SK-N-SH (cell line): ENCODE data around the gene ENTPD1. TPM values are rescaled to one million over a fixed set of nuclear protein-coding genes. Genes with fewer than 3 reads are reported as not detected.

Experiments
- CTCF ChIA-PET: fragments of 300-600, 350-600 bp; formaldehyde crosslinking; extraction: SDS; loops from one replicate; lab custom pipeline; 2021; lab: Yijun Ruan, JAX
- POLR2A ChIA-PET: fragments of 350-600 bp; sonication (Branson Sonifier 250); formaldehyde crosslinking; extraction: SDS; loops from one replicate; lab custom pipeline; 2020; ENCODE audit warnings: antibody characterized with exemption, inconsistent platforms; lab: Yijun Ruan, JAX
- DNase-seq: peaks from one replicate; pipeline ENCODE4 v3.0.0; 2012
- H2AFZ ChIP-seq: fragments of 200-600 bp; sonication (generic); 2 replicates; pipeline ENCODE4 v1.8.1; 2016; ENCODE audit warnings: antibody characterized with exemption, mild to moderate bottlenecking, low read depth
- H3F3A ChIP-seq: fragments of 200-600 bp; sonication (generic); replicated peaks from 2 replicates; pipeline ENCODE3; 2016; ENCODE audit warnings: antibody characterized with exemption, mild to moderate bottlenecking; ENCODE audit not compliant: insufficient read depth
- H3K27ac ChIP-seq, 2 experiments: fragments of 200-500 bp in 1 of 2; fragments of 200-600 bp in 1 of 2; sonication (Bioruptor generic) in 1 of 2; sonication (generic), shearing (Covaris generic) in 1 of 2; 2 replicates each; pipeline versions ENCODE4 v1.5.1 to v1.6.1; 2014 to 2016; ENCODE audit warnings: low read depth in 2 of 2, inconsistent platforms in 1 of 2, low read length in 1 of 2, mild to moderate bottlenecking in 1 of 2, mixed read lengths in 1 of 2
- H3K27me3 ChIP-seq: fragments of 200-600 bp; sonication (generic), shearing (Covaris generic); 2 replicates; pipeline ENCODE4 v1.6.1; 2016; ENCODE audit warnings: mixed run types; ENCODE audit not compliant: insufficient read depth
- H3K36me3 ChIP-seq, 2 experiments: fragments of 200-500 bp in 1 of 2; fragments of 200-600 bp in 1 of 2; sonication (Bioruptor generic) in 1 of 2; sonication (generic) in 1 of 2; replicated peaks in 1 of 2; 2 replicates each; pipeline versions ENCODE3 to v1.5.1; 2014 to 2016; ENCODE audit warnings: low read length in 1 of 2, mild to moderate bottlenecking in 1 of 2; ENCODE audit not compliant: insufficient read depth in 2 of 2, control insufficient read depth in 1 of 2
- H3K4me1 ChIP-seq, 2 experiments: fragments of 200-500 bp in 1 of 2; fragments of 200-600 bp in 1 of 2; sonication (Bioruptor generic) in 1 of 2; sonication (generic), shearing (Covaris generic) in 1 of 2; 2 replicates each; pipeline versions ENCODE4 v1.5.1 to v1.6.1; 2014 to 2016; ENCODE audit warnings: low read depth in 1 of 2, low read length in 1 of 2, mixed run types in 1 of 2; ENCODE audit not compliant: insufficient read depth in 2 of 2, control insufficient read depth in 1 of 2
- H3K4me2 ChIP-seq: fragments of 200-600 bp; sonication (generic), shearing (Covaris generic); 2 replicates; pipeline ENCODE4 v1.6.1; 2017; ENCODE audit warnings: mixed run types
- H3K4me3 ChIP-seq, 2 experiments: fragments of 200-500 bp in 1 of 2; fragments of 200-600 bp in 1 of 2; sonication (Bioruptor generic) in 1 of 2; sonication (generic), shearing (Covaris generic) in 1 of 2; 2 replicates each; pipeline versions ENCODE4 v1.5.1 to v1.8.1; 2014 to 2016; ENCODE audit warnings: low read depth in 2 of 2, inconsistent platforms in 1 of 2, low read length in 1 of 2, mild to moderate bottlenecking in 1 of 2, mixed read lengths in 1 of 2, moderate library complexity in 1 of 2
- H3K79me2 ChIP-seq: fragments of 200-600 bp; sonication (generic); 2 replicates; pipeline ENCODE4 v1.8.1; 2017; ENCODE audit warnings: mild to moderate bottlenecking; ENCODE audit not compliant: insufficient read depth
- H3K9ac ChIP-seq: fragments of 200-600 bp; sonication (generic); 2 replicates; pipeline ENCODE4 v1.6.1; 2017; ENCODE audit warnings: mixed run types
- H3K9me2 ChIP-seq: fragments of 200-600 bp; sonication (generic); 2 replicates; pipeline ENCODE4 v1.6.1; 2017; ENCODE audit warnings: mixed run types
- H3K9me3 ChIP-seq: fragments of 200-600 bp; sonication (generic); 2 replicates; pipeline ENCODE4 v1.6.1; 2017; ENCODE audit warnings: mixed run types, mild to moderate bottlenecking, moderate library complexity
- H4K20me1 ChIP-seq: fragments of 200-600 bp; sonication (generic); 2 replicates; pipeline ENCODE4 v1.6.1; 2017; ENCODE audit warnings: mild to moderate bottlenecking, mixed run types; ENCODE audit not compliant: insufficient read depth
- CHD2 ChIP-seq: fragments of 150-350 bp; IDR thresholded peaks from 2 replicates; pipeline ENCODE4 v1.6.1; 2018; ENCODE audit warnings: low read length; ENCODE audit not compliant: partially characterized antibody
- CTCF ChIP-seq: fragments of 200-600 bp; sonication (generic); IDR thresholded peaks from 2 replicates; pipeline ENCODE4 v1.6.1; 2017; ENCODE audit warnings: antibody characterized with exemption, mild to moderate bottlenecking, moderate library complexity
- FOSL2 ChIP-seq: IDR thresholded peaks from 2 replicates; pipeline ENCODE4 v1.4.0; 2012; ENCODE audit warnings: low read depth, mild to moderate bottlenecking, moderate library complexity, borderline replicate concordance
- FOXJ3 ChIP-seq: sonication (generic); formaldehyde crosslinking; IDR thresholded peaks from 2 replicates; pipeline ENCODE4 v1.5.1; 2020; ENCODE audit warnings: mild to moderate bottlenecking, missing genetic modification reagents
- JUND ChIP-seq: IDR thresholded peaks from 2 replicates; pipeline ENCODE4 v1.4.0; 2012
- MXI1 ChIP-seq: IDR thresholded peaks from 2 replicates; pipeline ENCODE4 v1.6.1; 2012; ENCODE audit warnings: mild to moderate bottlenecking, low read depth, low read length, improper control_type of control experiment
- NFIC ChIP-seq: IDR thresholded peaks from 2 replicates; pipeline ENCODE4 v1.4.0; 2012; ENCODE audit warnings: borderline replicate concordance
- NRF1 ChIP-seq: IDR thresholded peaks from 2 replicates; pipeline ENCODE4 v1.6.1; 2012; ENCODE audit warnings: low read depth, mild to moderate bottlenecking, low read length
- PBX3 ChIP-seq: IDR thresholded peaks from 2 replicates; pipeline ENCODE4; 2012
- RAD21 ChIP-seq: IDR thresholded peaks from 2 replicates; pipeline ENCODE4 v1.6.1; 2012; ENCODE audit warnings: mild to moderate bottlenecking, low read length
- REST ChIP-seq: IDR thresholded peaks from 2 replicates; pipeline ENCODE4 v1.6.1; 2012; ENCODE audit warnings: mild to moderate bottlenecking, low read depth, low read length, moderate library complexity
- RFX5 ChIP-seq: IDR thresholded peaks from 2 replicates; pipeline ENCODE4 v1.6.1; 2012; ENCODE audit warnings: mild to moderate bottlenecking, improper control_type of control experiment, low read length
- WGBS: methylation state at CpG from one replicate; pipeline ENCODE4 v1.1.6; 2017; ENCODE audit warnings: low lambda C conversion rate; 5-methylcytosine and 5-hydroxymethylcytosine counted together
- polyA plus RNA-seq, 3 experiments: library from polyadenylated mRNA; depleted of rRNA; stranded (reverse); fragments of >200 nt; gene quantifications; 2 replicates each; pipeline ENCODE4 v1.2.3, GENCODE V29; 2012
- TF ChIP-seq, protein P1 (sequence below): fragments of 150-350 bp; IDR thresholded peaks from 2 replicates; pipeline ENCODE4 v1.6.1; 2017; ENCODE audit warnings: antibody characterized with exemption, low read length, low read depth, borderline replicate concordance
- TF ChIP-seq, protein P2 (sequence below): IDR thresholded peaks from 2 replicates; pipeline ENCODE4 v1.4.0; 2012; ENCODE audit warnings: low read depth, borderline replicate concordance

ENTPD1 gene
- polyA plus RNA-seq, 1 of the 3 experiments (the other 2 are of a cell fraction), result 0.02 TPM

DNA sequence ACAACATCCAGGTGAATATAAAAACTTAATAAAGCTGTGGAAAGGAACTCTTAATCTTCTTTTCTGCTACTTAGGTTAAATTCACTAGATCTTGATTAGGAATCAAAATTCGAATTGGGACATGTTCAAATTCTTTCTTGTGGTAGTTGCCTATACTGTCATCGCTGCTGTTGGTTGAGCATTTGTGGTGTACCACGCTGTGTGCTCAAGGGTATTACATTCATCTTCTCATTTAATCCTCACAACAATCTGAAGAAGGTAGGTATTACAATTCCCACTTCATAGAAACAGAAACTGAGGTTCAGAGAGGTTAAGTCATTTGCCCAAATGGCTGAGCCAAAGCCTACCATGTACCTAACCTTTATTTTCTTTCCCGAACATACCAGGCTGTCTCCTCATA is 111.9 kb downstream of the ENTPD1 start:
- Histone ChIP-seq H3K4me1 (no peaks in the 10 kb centered on the region; a peak in 1 of 4 replicates), H3K79me2 (no peaks in the 10 kb centered on the region), H3K9me3 (no peaks in the 10 kb centered on the region), H2AFZ (no peak overlapping the region), H3K4me2 (no peak overlapping the region), H3K9me2 (no peaks in the 10 kb centered on the region), H3K36me3 (peaks cover 0 to 3% of the 10 kb centered on the region in 2 experiments), H3K27me3 (no peaks in the 10 kb centered on the region), H3F3A (no peaks in the 10 kb centered on the region), H3K9ac (no peak overlapping the region), H3K27ac (no peak overlapping the region), H4K20me1 (no peaks in the 10 kb centered on the region), H3K4me3 (no peak overlapping the region)
- 85% methylated on average over 4 of the region's 4 CpGs for WGBS
- CTCF ChIA-PET, result interaction anchor here (1.5 kb wide), 1 partner anchor 174 kb away, joined by 9 read pairs; the partner anchor contains the start of gene TCTN3
- POLR2A ChIA-PET, result no interaction called here
- DNase-seq, result no peak
- TF ChIP-seq PBX3 (no peak), RAD21 (no peak), FOSL2 (no peak), RFX5 (no peak), MXI1 (no peak), REST (no peak), CTCF (no peak), FOXJ3 (CRISPR knock-in tag) (no peak), JUND (no peak), CHD2 (no peak), NRF1 (no peak), NFIC (no peak)
- TF ChIP-seq, protein P1, sequence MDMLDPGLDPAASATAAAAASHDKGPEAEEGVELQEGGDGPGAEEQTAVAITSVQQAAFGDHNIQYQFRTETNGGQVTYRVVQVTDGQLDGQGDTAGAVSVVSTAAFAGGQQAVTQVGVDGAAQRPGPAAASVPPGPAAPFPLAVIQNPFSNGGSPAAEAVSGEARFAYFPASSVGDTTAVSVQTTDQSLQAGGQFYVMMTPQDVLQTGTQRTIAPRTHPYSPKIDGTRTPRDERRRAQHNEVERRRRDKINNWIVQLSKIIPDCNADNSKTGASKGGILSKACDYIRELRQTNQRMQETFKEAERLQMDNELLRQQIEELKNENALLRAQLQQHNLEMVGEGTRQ, result no peak
- TF ChIP-seq, protein P2, sequence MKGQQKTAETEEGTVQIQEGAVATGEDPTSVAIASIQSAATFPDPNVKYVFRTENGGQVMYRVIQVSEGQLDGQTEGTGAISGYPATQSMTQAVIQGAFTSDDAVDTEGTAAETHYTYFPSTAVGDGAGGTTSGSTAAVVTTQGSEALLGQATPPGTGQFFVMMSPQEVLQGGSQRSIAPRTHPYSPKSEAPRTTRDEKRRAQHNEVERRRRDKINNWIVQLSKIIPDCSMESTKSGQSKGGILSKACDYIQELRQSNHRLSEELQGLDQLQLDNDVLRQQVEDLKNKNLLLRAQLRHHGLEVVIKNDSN, result no peak
